Astrocyte (in vitro differentiated cells and primary cell): ENCODE measurements around the gene CEP63. TPM values are rescaled to one million over a fixed set of nuclear protein-coding genes. Genes with fewer than 3 reads are reported as not detected.
A peak's percentile ranks its signal among the peaks of the same experiment; 100 is the strongest.

Source experiments
- DNase-seq: peaks from one replicate; pipeline ENCODE4 v3.0.0-alpha.2; 2010; ENCODE audit warnings: low read depth
- FAIRE-seq: peaks from 2 replicates; lab custom pipeline; 2011; peaks lifted over from hg19 to GRCh38; lab: Jason Lieb, UNC
- H2AFZ ChIP-seq: 2 replicates; pipeline ENCODE4 v1.6.0; 2012; ENCODE audit warnings: low read depth, low read length, inconsistent platforms
- H3K27ac ChIP-seq: 2 replicates; pipeline ENCODE4 v1.5.1; 2011; ENCODE audit warnings: low read depth, low read length, inconsistent platforms
- H3K27me3 ChIP-seq: 2 replicates; pipeline ENCODE4 v1.6.0; 2011; ENCODE audit warnings: low read length, inconsistent platforms; ENCODE audit not compliant: insufficient read depth
- H3K36me3 ChIP-seq: 2 replicates; pipeline ENCODE4 v1.5.1; 2011; ENCODE audit warnings: low read length, inconsistent platforms; ENCODE audit not compliant: insufficient read depth
- H3K4me1 ChIP-seq: 2 replicates; pipeline ENCODE4 v1.5.1; 2011; ENCODE audit warnings: low read length, inconsistent platforms; ENCODE audit not compliant: insufficient read depth
- H3K4me2 ChIP-seq: 2 replicates; pipeline ENCODE4 v1.6.0; 2012; ENCODE audit warnings: low read length, inconsistent platforms
- H3K4me3 ChIP-seq: 2 replicates; pipeline ENCODE4 v1.5.1; 2011; ENCODE audit warnings: low read depth, mild to moderate bottlenecking, low read length, inconsistent platforms; ENCODE audit not compliant: insufficient read depth
- H3K79me2 ChIP-seq: 2 replicates; pipeline ENCODE4 v1.6.0; 2012; ENCODE audit warnings: mild to moderate bottlenecking, low read length, inconsistent platforms; ENCODE audit not compliant: insufficient read depth
- H3K9ac ChIP-seq: 2 replicates; pipeline ENCODE4 v1.6.0; 2012; ENCODE audit warnings: mild to moderate bottlenecking, low read length, inconsistent platforms
- H3K9me3 ChIP-seq: 2 replicates; pipeline ENCODE4 v1.5.1; 2012; ENCODE audit warnings: low read depth, mild to moderate bottlenecking, low read length, inconsistent platforms; ENCODE audit not compliant: insufficient read depth
- H4K20me1 ChIP-seq: 2 replicates; pipeline ENCODE4 v1.6.0; 2012; ENCODE audit warnings: low read length, inconsistent platforms; ENCODE audit not compliant: insufficient read depth
- H3K27ac Mint-ChIP-seq: one replicate; pipeline ENCODE4 v1.8.0; 2021; ENCODE audit warnings: mild to moderate bottlenecking, mixed read lengths; ENCODE audit not compliant: unreplicated experiment
- H3K27me3 Mint-ChIP-seq: one replicate; pipeline ENCODE4 v1.8.0; 2021; ENCODE audit warnings: low read depth, mixed read lengths; ENCODE audit not compliant: unreplicated experiment
- H3K36me3 Mint-ChIP-seq: one replicate; pipeline ENCODE4 v1.8.0; 2021; ENCODE audit warnings: low read depth, mixed read lengths; ENCODE audit not compliant: unreplicated experiment
- H3K4me1 Mint-ChIP-seq: one replicate; pipeline ENCODE4 v1.8.0; 2021; ENCODE audit warnings: low read depth, mixed read lengths; ENCODE audit not compliant: unreplicated experiment
- H3K4me3 Mint-ChIP-seq: one replicate; pipeline ENCODE4 v1.8.0; 2021; ENCODE audit warnings: mild to moderate bottlenecking, moderate library complexity, mixed read lengths; ENCODE audit not compliant: unreplicated experiment
- H3K9me3 Mint-ChIP-seq: one replicate; pipeline ENCODE4 v1.8.0; 2021; ENCODE audit warnings: mild to moderate bottlenecking, mixed read lengths; ENCODE audit not compliant: unreplicated experiment
- EZH2 ChIP-seq: IDR thresholded peaks from 2 replicates; pipeline ENCODE4 v1.6.1; 2012; ENCODE audit warnings: mild to moderate bottlenecking, low read length, inconsistent platforms; ENCODE audit not compliant: insufficient read depth
- total RNA-seq: library from RNA; stranded (reverse); gene quantifications from 2 replicates; pipeline ENCODE4 v1.2.1, GENCODE V29; 2021
- TF ChIP-seq, protein P1 (sequence below): IDR thresholded peaks from 2 replicates; pipeline ENCODE4 v1.5.1; 2011; ENCODE audit warnings: low read depth, mild to moderate bottlenecking, inconsistent platforms, low read length, moderate library complexity; ENCODE audit not compliant: insufficient read depth

CEP63 gene
- total RNA-seq, 1 donor from 2014 or later: 21.3 TPM

DNA sequence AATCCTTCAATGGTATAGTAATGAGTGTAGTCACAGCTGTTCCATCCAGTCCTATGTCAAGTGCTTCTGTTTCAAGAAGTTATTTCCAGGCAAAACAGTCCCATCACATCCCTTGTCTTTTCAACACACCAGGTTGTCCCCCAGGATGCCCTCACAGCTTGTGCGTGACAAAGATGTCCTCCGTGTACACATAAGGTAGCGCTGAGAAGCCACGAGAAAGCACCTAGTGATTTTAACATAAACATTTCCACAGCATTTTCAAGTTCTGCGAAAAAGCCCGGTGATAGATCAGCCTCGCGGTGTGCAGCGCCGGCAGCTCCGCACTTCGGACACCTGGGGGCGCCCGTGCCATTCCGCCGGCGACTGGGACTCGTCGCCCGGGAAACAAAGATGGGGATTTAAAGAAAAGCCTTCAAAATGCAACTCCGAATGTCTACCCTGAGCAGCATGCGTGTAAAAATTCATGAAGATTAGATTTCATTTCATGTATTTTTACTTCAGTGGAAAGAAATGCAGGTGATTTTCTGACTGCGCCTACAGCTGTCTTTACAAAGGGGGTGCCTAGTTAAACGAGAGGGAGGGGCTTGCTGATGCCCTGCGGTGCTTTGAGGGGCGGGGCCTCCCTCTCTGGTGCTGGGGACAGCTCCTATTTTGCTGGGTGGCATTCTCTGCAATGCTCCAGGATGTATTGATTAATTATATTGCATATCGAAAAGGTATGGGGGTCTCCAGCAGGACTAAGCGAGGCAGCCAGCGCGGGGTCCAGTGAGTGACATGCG lies 115.0 kb downstream of the CEP63 start:
- Histone ChIP-seq H3K79me2 (no peaks in the 10 kb centered on the region), H3K4me1 (peaks cover 8% of the 10 kb centered on the region), H3K4me2 (peak overlapping the region; percentile 81), H3K27me3 (no peaks in the 10 kb centered on the region), H3K36me3 (no peaks in the 10 kb centered on the region), H3K9me3 (no peaks in the 10 kb centered on the region), H4K20me1 (no peaks in the 10 kb centered on the region), H3K27ac (no peak overlapping the region), H2AFZ (no peak overlapping the region), H3K4me3 (peak overlapping the region; percentile 31), H3K9ac (no peak overlapping the region)
- H3K27me3 Mint-ChIP-seq: peaks cover 28% of the 10 kb centered on the region
- H3K27ac Mint-ChIP-seq: no peak overlapping the region
- H3K9me3 Mint-ChIP-seq: peaks cover 4% of the 10 kb centered on the region
- FAIRE-seq: no peak
- peaks cover 2% of the 10 kb centered on the region for H3K36me3 Mint-ChIP-seq
- peak; percentile 24 for DNase-seq
- H3K4me1 Mint-ChIP-seq: peaks cover 7% of the 10 kb centered on the region
- TF ChIP-seq, protein P1, sequence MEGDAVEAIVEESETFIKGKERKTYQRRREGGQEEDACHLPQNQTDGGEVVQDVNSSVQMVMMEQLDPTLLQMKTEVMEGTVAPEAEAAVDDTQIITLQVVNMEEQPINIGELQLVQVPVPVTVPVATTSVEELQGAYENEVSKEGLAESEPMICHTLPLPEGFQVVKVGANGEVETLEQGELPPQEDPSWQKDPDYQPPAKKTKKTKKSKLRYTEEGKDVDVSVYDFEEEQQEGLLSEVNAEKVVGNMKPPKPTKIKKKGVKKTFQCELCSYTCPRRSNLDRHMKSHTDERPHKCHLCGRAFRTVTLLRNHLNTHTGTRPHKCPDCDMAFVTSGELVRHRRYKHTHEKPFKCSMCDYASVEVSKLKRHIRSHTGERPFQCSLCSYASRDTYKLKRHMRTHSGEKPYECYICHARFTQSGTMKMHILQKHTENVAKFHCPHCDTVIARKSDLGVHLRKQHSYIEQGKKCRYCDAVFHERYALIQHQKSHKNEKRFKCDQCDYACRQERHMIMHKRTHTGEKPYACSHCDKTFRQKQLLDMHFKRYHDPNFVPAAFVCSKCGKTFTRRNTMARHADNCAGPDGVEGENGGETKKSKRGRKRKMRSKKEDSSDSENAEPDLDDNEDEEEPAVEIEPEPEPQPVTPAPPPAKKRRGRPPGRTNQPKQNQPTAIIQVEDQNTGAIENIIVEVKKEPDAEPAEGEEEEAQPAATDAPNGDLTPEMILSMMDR: peak; percentile 92
- no peak for TF ChIP-seq EZH2
- no peak overlapping the region for H3K4me3 Mint-ChIP-seq

DNA sequence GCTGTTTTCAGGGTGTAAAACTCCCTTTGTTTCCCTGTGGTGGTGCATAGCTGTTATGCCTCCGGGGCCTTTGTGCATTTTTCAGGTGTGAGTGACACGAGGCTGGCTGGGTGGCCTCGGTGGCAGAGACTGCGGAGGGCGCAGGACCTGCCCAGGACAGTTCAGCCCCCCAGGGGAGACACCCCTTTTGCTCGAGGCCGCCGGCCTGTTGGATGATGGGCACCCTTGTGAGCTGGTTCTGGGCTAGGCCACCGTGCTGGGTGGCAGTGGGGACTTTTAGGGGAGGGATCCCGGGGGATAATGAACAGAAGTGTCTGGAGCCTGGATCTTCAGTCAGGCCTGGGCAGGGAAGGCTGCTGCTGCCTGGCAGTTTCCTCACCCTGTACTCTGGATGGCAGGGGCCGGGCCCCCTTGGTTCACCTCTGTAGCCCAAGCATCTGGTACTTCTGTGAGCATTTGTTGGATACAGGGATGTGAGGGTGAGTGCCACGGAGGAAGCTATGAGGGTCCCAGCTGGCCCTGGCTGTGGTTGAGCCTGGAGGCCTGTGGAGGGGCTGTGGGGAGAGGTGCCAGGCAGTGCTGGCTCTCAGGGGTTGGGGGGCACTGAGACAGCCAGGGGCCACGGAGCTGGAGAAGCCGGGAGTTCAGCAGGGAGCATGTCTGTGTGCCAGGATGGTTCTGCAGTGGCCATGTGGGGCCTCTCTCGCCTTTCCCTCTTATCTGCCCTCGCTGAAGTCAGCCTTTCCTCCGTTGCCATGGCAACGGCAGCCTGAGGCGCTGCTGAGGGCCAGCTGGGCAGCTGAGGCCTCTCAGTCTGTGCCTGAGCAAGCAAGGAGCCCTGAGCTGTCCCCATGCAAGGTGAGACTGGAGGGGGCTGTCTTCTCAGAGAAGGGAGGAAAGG lies 115.9 kb downstream of the CEP63 start:
- Mint-ChIP-seq H3K9me3 (peaks cover under 1% of the 10 kb centered on the region), H3K4me3 (no peak overlapping the region), H3K36me3 (peaks cover 2% of the 10 kb centered on the region), H3K27me3 (peaks cover 36% of the 10 kb centered on the region), H3K4me1 (peaks cover 7% of the 10 kb centered on the region), H3K27ac (no peak overlapping the region)
- Histone ChIP-seq H3K9ac (no peak overlapping the region), H4K20me1 (no peaks in the 10 kb centered on the region), H3K4me1 (peaks cover 8% of the 10 kb centered on the region), H3K9me3 (no peaks in the 10 kb centered on the region), H3K27ac (no peak overlapping the region), H3K79me2 (no peaks in the 10 kb centered on the region), H3K4me2 (peak overlapping the region; percentile 81), H3K4me3 (no peak overlapping the region), H3K27me3 (no peaks in the 10 kb centered on the region), H3K36me3 (no peaks in the 10 kb centered on the region), H2AFZ (no peak overlapping the region)
- no peak for FAIRE-seq
- TF ChIP-seq, protein P1: no peak
- no peak for TF ChIP-seq EZH2
- DNase-seq: peak; percentile 24
